GM18907 (cell line): ENCODE data around the gene MAN1A1.
"Not testable (repeated sequence)": the region's sequence is repeated elsewhere in the genome, so short reads cannot be mapped to it uniquely, and the experiment has no call there.

ENCODE experiments used
- ATAC-seq: cut with Tn5 transposase; IDR thresholded peaks from one replicate; pipeline ENCODE4 v1.9.1; 2021; ENCODE audit warnings: mild to moderate bottlenecking, moderate library complexity; ENCODE audit not compliant: unreplicated experiment

The MAN1A1 gene

DNA sequence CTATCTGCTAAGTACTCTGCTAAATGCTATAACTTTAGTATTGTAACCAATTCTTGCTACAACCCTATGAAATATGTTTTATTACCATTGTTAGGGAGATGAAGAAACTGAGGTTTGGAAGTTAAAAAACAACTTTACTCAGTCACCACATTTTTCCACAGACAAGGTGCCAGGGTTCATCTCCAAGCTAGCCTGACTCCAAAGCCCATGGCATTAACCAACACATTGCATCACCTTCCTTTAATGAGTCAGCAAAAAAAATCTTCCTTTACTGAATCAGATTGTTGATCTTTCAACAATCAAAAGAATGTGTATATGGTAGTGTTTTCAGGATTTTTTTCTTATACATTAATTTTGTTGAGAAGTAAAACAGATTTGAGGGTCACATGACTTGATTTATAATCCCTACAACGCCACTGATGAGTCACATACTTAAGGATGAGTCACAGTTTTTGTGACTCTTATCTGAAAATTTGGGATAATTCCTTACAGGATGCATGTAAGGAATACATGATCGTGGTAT lies 41.5 kb downstream of the MAN1A1 start:
- ATAC-seq = no peak

GRCh38 chr6:119307056-119307455 lies 42.5 kb downstream of the MAN1A1 start:
- no peak for ATAC-seq

- ATAC-seq = no peak
These were observed 43.1 kb downstream of the MAN1A1 start for GRCh38 chr6:119306396-119306968.

GRCh38 chr6:119303164-119303887 lies 46.2 kb downstream of the MAN1A1 start:
- no peak for ATAC-seq

GRCh38 chr6:119301429-119301828 lies 48.1 kb downstream of the MAN1A1 start:
- no peak for ATAC-seq

- no peak for ATAC-seq
These were observed 49.9 kb downstream of the MAN1A1 start for GRCh38 chr6:119299694-119300093.

DNA sequence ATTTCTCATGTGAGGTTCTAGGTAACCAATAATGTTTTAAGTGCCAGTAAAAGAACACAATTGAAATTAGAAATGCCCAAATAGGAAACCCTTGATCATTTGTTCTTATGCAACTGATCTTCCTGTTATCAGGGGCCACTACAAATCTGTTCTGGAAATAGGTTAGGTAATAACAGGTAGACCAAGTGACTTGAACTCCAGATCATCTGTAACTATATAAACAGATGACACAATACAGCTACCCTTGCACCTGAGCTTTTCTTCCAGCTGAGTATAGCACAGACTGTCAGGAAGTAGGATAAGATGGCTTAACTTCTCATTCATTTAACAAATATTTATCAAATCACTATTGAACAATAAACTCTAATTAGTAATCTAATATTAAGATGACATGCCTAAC lies 52.5 kb downstream of the MAN1A1 start:
- ATAC-seq = no peak

- ATAC-seq = no peak
These were observed 53.2 kb downstream of the MAN1A1 start for GRCh38 chr6:119296036-119297035.

DNA sequence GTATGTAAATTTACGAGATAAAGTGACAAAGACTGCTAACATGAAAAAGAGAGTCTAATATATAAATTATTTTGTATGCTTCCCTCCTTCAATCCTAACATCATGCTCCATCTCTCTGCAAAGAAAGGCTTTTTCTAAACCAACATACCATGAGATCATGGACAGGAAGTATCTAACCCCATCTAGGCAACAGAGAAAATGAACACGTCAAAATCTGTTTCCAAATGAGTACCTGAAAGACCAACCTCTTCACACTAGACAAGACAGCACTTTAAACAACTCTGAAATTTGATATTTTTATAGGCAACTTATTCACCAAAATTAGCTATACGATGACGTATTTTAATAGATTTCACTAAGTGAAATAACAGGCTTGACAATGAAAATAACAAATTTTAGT lies 54.6 kb downstream of the MAN1A1 start:
- peak; percentile 83 for ATAC-seq

DNA sequence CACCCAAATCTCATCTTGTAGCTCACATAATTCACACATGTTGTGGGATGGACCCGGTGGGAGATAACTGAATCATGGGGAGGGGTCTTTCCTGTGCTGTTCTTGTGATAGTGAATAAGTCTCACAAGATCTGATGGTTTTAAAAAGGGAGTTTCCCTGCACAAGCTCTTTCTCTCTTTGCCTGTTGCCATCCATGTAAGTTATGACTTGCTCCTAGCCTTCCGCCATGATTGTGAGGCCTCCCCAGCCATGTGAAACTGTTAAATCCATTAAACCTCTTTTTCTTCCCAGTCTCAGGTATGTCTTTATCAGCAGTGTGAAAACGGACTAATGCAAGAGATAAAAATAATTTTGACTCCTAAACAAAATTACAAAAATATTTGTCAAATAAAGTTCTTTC lies 58.5 kb downstream of the MAN1A1 start:
- not testable (repeated sequence) for ATAC-seq

DNA sequence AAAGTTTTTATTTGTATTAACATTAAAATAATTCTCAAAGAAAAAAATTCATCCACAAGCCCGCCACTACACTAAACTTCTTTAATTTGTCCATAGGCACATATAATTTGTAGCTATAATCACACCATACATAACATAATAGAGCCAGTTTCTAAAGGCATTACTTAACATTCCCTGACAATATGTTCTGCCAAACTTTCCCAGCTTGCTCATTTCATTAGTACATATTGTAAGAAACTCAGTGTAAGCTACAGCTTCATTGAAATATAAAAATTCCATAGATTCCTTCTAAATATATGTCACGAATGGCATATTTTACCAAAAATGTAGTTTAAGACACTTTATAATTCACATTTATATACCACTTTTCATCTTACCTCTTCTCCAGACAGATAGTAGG lies 59.3 kb downstream of the MAN1A1 start:
- ATAC-seq = no peak

GRCh38 chr6:119289651-119290050 lies 59.9 kb downstream of the MAN1A1 start:
- ATAC-seq = no peak

DNA sequence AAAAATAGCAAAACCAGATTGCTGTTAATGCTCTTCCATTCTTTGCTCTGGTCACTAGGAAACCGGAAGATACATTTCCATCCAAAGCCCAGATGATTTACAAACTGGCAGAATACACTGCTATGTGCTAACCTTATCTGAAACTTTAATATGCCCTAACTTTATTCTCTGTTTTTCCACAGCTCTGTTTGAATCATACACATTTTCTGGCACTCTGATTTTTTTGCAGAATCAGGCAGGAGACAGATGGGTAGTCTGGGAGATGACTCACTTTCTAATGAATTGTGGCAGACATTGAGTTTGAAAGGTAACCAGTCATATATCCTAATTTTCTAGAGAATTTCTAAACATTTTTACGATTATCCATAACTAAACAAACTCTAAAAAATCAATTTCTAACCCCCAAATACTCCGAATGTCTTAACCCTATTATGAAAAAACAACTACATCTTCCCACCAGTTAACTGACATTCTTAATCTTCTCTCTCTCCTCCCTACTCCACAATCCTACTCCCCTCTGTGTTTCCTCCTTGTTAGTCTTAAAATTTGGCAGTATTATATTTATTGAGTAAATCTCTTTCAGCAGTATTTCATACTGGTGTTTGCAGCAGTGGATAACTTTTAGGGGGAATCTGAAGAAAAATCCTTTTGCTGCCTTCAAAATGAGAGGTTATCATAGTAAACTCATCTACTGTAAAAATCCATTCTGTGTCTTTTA lies 63.5 kb downstream of the MAN1A1 start:
- no peak for ATAC-seq

- ATAC-seq = no peak
These were observed 64.6 kb downstream of the MAN1A1 start for GRCh38 chr6:119284861-119285521.

DNA sequence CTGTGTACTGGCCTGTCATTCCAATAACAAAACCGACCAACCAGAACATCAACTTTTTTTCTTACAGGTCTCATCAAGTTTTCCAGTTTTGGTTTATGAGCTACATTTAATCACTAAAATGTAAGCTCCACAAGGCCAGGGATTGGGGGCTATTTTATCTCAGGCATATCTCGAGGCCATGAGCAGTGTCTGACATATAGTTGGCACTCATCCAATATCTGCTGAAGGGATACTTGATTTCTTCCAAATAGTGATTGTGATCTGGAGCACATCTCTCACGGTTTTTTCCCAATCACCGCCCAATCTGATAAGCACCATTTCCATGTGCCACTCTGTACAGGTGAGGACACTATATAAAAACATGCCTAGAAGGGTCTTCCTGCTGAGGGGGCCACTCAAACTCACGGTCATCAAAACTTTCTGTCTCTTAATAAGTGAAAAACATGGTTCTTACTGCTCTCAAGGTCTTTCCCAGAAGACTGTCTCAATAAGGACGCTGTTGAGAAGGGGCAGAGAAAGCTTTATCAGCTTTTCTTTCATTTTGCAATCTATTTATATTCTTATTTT lies 65.5 kb downstream of the MAN1A1 start:
- ATAC-seq = no peak

DNA sequence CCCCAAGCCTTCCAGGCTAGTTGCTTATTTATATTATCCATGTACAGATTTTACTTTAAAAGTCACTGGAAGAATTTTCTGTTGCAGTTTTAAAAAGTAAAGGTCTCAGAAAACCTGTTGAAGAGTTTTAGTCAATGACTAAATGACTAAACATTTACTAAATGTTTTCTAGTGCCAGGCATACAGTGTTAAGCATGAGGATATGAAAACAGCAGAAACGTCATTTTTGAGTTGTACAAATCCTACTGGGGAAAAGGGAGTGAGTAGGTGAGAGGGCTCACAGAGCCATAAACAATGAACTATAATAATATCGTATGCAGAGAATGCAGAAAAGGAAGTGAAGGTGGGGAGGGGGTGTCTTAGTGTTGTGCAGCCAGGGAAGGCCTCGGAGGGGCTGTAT lies 66.3 kb downstream of the MAN1A1 start:
- no peak for ATAC-seq

GRCh38 chr6:119280668-119281067 lies 68.9 kb downstream of the MAN1A1 start:
- ATAC-seq = no peak

DNA sequence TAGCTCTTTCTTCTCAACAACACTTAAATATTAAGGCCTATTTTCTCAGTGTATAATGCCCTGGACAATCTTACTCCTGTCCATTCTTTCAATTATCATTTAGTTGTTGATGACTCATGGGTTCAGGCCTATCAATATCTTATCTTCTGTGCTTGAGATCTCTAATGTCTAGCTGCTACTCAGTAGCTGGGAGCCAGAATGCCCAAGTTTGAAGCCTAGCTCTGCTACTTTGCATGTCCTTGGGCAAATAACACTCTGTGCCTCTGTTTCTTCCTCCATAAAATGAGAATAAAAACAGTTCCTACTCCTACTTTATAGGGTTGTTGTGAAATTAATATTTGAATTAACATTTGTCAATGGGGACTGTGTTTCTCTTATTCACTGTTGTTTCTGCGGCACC lies 69.5 kb downstream of the MAN1A1 start:
- ATAC-seq = no peak

- ATAC-seq = no peak
These were observed 70.9 kb downstream of the MAN1A1 start for GRCh38 chr6:119278625-119279024.

GRCh38 chr6:119277052-119277451 lies 72.5 kb downstream of the MAN1A1 start:
- ATAC-seq = no peak
